H1 (cell line): Measurements from ENCODE around the gene CREB3. TPM values are rescaled to one million over a fixed set of nuclear protein-coding genes. Genes with fewer than 3 reads are reported as not detected.

ENCODE experiments used
- CTCF ChIA-PET: fragments of 300-600 bp; sonication (Branson Sonifier 250); formaldehyde crosslinking; loops from one replicate; lab custom pipeline; 2021; ENCODE audit not compliant: partially characterized antibody; lab: Charles Lee
- POLR2A ChIA-PET: fragments of 300-600 bp; sonication (Branson Sonifier 250); formaldehyde crosslinking; loops from one replicate; lab custom pipeline; 2021; ENCODE audit warnings: inconsistent platforms; ENCODE audit not compliant: partially characterized antibody; lab: Charles Lee
- DNase-seq, 2 experiments: peaks; one replicate each; pipeline versions ENCODE4 v3.0.0 to v3.0.0-alpha.2; 2010 to 2022; ENCODE audit warnings: low spot score in 2 of 2, low read depth in 1 of 2, mixed read lengths in 1 of 2
- FAIRE-seq: peaks from 2 replicates; lab custom pipeline; 2011; peaks lifted over from hg19 to GRCh38; lab: Jason Lieb, UNC
- H2AFZ ChIP-seq: 2 replicates; pipeline ENCODE4 v1.8.1; 2012; ENCODE audit warnings: low read length, inconsistent platforms
- H2AK5ac ChIP-seq: 2 replicates; pipeline ENCODE4 v1.6.1; 2013; ENCODE audit warnings: low read depth, low read length
- H2BK120ac ChIP-seq: replicated peaks from 2 replicates; pipeline ENCODE3; 2013; ENCODE audit warnings: low read depth, low read length, inconsistent platforms
- H2BK12ac ChIP-seq: 2 replicates; pipeline ENCODE4 v1.6.1; 2013; ENCODE audit warnings: low read depth, low read length
- H2BK15ac ChIP-seq: 2 replicates; pipeline ENCODE4 v1.6.1; 2013; ENCODE audit warnings: low read length
- H2BK20ac ChIP-seq: 2 replicates; pipeline ENCODE4 v1.6.1; 2013; ENCODE audit warnings: low read length
- H2BK5ac ChIP-seq: 2 replicates; pipeline ENCODE4 v1.6.1; 2013; ENCODE audit warnings: low read depth, low read length
- H3K14ac ChIP-seq: 2 replicates; pipeline ENCODE4 v1.6.1; 2013; ENCODE audit warnings: inconsistent platforms; ENCODE audit not compliant: insufficient read length
- H3K18ac ChIP-seq: 2 replicates; pipeline ENCODE4 v1.6.1; 2013; ENCODE audit warnings: low read length; ENCODE audit errors: extremely low read depth
- H3K23ac ChIP-seq: 2 replicates; pipeline ENCODE4 v1.6.1; 2013; ENCODE audit warnings: inconsistent platforms; ENCODE audit not compliant: insufficient read length
- H3K23me2 ChIP-seq: 2 replicates; pipeline ENCODE4 v1.6.1; 2013; ENCODE audit warnings: low read depth, low read length
- H3K27ac ChIP-seq: 2 replicates; pipeline ENCODE4 v1.6.1; 2011; ENCODE audit warnings: low read depth, low read length, inconsistent platforms
- H3K27me3 ChIP-seq, 4 experiments: replicated peaks in 1 of 4; 1 replicate in 1 of 4; 2 replicates in 3 of 4; pipeline versions ENCODE4 v1.6.1 to v1.8.1; 2011 to 2013; ENCODE audit warnings: low read length in 3 of 4, mild to moderate bottlenecking in 3 of 4, inconsistent platforms in 2 of 4, mixed read lengths in 2 of 4, moderate library complexity in 1 of 4; ENCODE audit not compliant: control insufficient read depth in 3 of 4, insufficient read depth in 3 of 4; ENCODE audit errors: extremely low read depth in 1 of 4
- H3K36me3 ChIP-seq, 4 experiments: 2 replicates each; pipeline versions ENCODE4 v1.6.1 to v1.8.1; 2011 to 2013; ENCODE audit warnings: mild to moderate bottlenecking in 4 of 4, low read length in 3 of 4, moderate library complexity in 2 of 4, control low read depth in 1 of 4, inconsistent platforms in 1 of 4; ENCODE audit not compliant: insufficient read depth in 4 of 4, control insufficient read depth in 2 of 4
- H3K4ac ChIP-seq: replicated peaks from 2 replicates; pipeline ENCODE3; 2013; ENCODE audit warnings: low read length, low read depth, mixed read lengths, inconsistent platforms; ENCODE audit not compliant: insufficient read length
- H3K4me1 ChIP-seq, 4 experiments: replicated peaks in 1 of 4; 1 replicate in 1 of 4; 2 replicates in 3 of 4; pipeline versions ENCODE4 v1.6.1 to v1.8.1; 2011 to 2013; ENCODE audit warnings: low read length in 3 of 4, inconsistent platforms in 2 of 4, mixed read lengths in 1 of 4; ENCODE audit not compliant: insufficient read depth in 4 of 4, control insufficient read depth in 3 of 4
- H3K4me2 ChIP-seq, 2 experiments: 2 replicates each; pipeline versions ENCODE4 v1.6.1 to v1.8.1; 2011 to 2013; ENCODE audit warnings: low read depth in 2 of 2, low read length in 2 of 2, control low read depth in 1 of 2, inconsistent platforms in 1 of 2, mild to moderate bottlenecking in 1 of 2; ENCODE audit not compliant: insufficient read depth in 1 of 2
- H3K4me3 ChIP-seq, 4 experiments: fragments of 200-600, 300-600 bp in 1 of 4; sonication (generic), shearing (Covaris generic), sonication (Bioruptor Twin) in 1 of 4; 2 replicates each; pipeline versions ENCODE4 v1.5.1 to v1.8.1; 2011 to 2016; ENCODE audit warnings: low read length in 4 of 4, low read depth in 3 of 4, control low read depth in 2 of 4, inconsistent platforms in 2 of 4, mild to moderate bottlenecking in 2 of 4, mixed read lengths in 1 of 4, moderate library complexity in 1 of 4; ENCODE audit not compliant: insufficient read depth in 2 of 4; ENCODE audit errors: extremely low read depth in 1 of 4
- H3K56ac ChIP-seq: replicated peaks from 2 replicates; pipeline ENCODE3; 2013; ENCODE audit warnings: low read depth, mild to moderate bottlenecking, mixed read lengths, low read length, inconsistent platforms; ENCODE audit not compliant: insufficient read length
- H3K79me1 ChIP-seq: 2 replicates; pipeline ENCODE4 v1.6.1; 2013; ENCODE audit warnings: low read depth, low read length, control low read depth
- H3K79me2 ChIP-seq, 2 experiments: 2 replicates each; pipeline versions ENCODE4 v1.6.1 to v1.8.1; 2012 to 2013; ENCODE audit warnings: low read length in 2 of 2, mild to moderate bottlenecking in 2 of 2, inconsistent platforms in 1 of 2; ENCODE audit not compliant: insufficient read depth in 2 of 2, control insufficient read depth in 1 of 2
- H3K9ac ChIP-seq, 4 experiments: replicated peaks in 1 of 4; 1 replicate in 1 of 4; 2 replicates in 3 of 4; pipeline versions ENCODE4 v1.6.1 to v1.8.1; 2011 to 2013; ENCODE audit warnings: low read depth in 3 of 4, low read length in 3 of 4, control low read depth in 2 of 4, mild to moderate bottlenecking in 2 of 4, moderate library complexity in 2 of 4, inconsistent platforms in 1 of 4; ENCODE audit errors: extremely low read depth in 1 of 4
- H3K9me3 ChIP-seq, 2 experiments: 2 replicates each; pipeline versions ENCODE4 v1.6.1 to v1.8.1; 2012 to 2013; ENCODE audit warnings: mild to moderate bottlenecking in 2 of 2, moderate library complexity in 2 of 2, control low read depth in 1 of 2, inconsistent platforms in 1 of 2, low read depth in 1 of 2, low read length in 1 of 2, mixed read lengths in 1 of 2; ENCODE audit not compliant: insufficient read depth in 2 of 2
- H4K20me1 ChIP-seq, 2 experiments: replicated peaks in 1 of 2; 2 replicates each; pipeline versions ENCODE3 to v1.8.1; 2011 to 2013; ENCODE audit warnings: inconsistent platforms in 2 of 2, low read length in 2 of 2, mild to moderate bottlenecking in 1 of 2; ENCODE audit not compliant: insufficient read depth in 2 of 2, control insufficient read depth in 1 of 2
- H4K5ac ChIP-seq: 2 replicates; pipeline ENCODE4 v1.6.1; 2013; ENCODE audit warnings: low read length, low read depth, mixed read lengths, inconsistent platforms; ENCODE audit not compliant: insufficient read length
- H4K8ac ChIP-seq: 2 replicates; pipeline ENCODE4 v1.8.0; 2013; ENCODE audit warnings: mild to moderate bottlenecking, moderate library complexity, low read length, inconsistent platforms; ENCODE audit not compliant: insufficient read depth; ENCODE audit errors: extremely low read depth
- H4K91ac ChIP-seq: replicated peaks from 2 replicates; pipeline ENCODE3; 2013; ENCODE audit warnings: low read length, mixed read lengths, inconsistent platforms; ENCODE audit not compliant: insufficient read length
- BCL11A ChIP-seq, 2 experiments: IDR thresholded peaks; one replicate each; pipeline ENCODE4 v1.6.1; 2011; ENCODE audit warnings: low read depth in 2 of 2, low read length in 2 of 2, mild to moderate bottlenecking in 2 of 2
- CHD1 ChIP-seq: IDR thresholded peaks from 2 replicates; pipeline ENCODE4 v1.6.1; 2012; ENCODE audit warnings: low read depth, low read length, improper control_type of control experiment
- CHD2 ChIP-seq: IDR thresholded peaks from 2 replicates; pipeline ENCODE4 v1.6.1; 2012; ENCODE audit warnings: low read length, improper control_type of control experiment
- EP300 ChIP-seq, 2 experiments: IDR thresholded peaks; 1 replicate in 1 of 2; 2 replicates in 1 of 2; pipeline ENCODE4 v1.6.1; 2011 to 2012; ENCODE audit warnings: low read depth in 2 of 2, low read length in 2 of 2, mild to moderate bottlenecking in 2 of 2, borderline replicate concordance in 1 of 2, inconsistent platforms in 1 of 2, moderate library complexity in 1 of 2
- FOSL1 ChIP-seq: IDR thresholded peaks from 2 replicates; pipeline ENCODE4 v1.6.1; 2011; ENCODE audit warnings: mild to moderate bottlenecking, low read depth, low read length, moderate library complexity; ENCODE audit not compliant: insufficient read depth
- JUN ChIP-seq: IDR thresholded peaks from 2 replicates; pipeline ENCODE4 v1.6.1; 2011; ENCODE audit warnings: low read depth, mild to moderate bottlenecking, improper control_type of control experiment, low read length
- NRF1 ChIP-seq: IDR thresholded peaks from 2 replicates; pipeline ENCODE4 v1.6.1; 2011; ENCODE audit warnings: mild to moderate bottlenecking, low read depth, low read length, improper control_type of control experiment
- PHF8 ChIP-seq: fragments of 200-600 bp; sonication (generic); conservative IDR thresholded peaks from 2 replicates; pipeline ENCODE4 v1.7.1; 2012; ENCODE audit warnings: low read depth, mild to moderate bottlenecking, inconsistent platforms, low read length, moderate library complexity
- POLR2AphosphoS5 ChIP-seq: IDR thresholded peaks from 2 replicates; pipeline ENCODE4 v1.6.1; 2011; ENCODE audit warnings: low read depth, low read length
- YY1 ChIP-seq: IDR thresholded peaks from 2 replicates; pipeline ENCODE4 v1.6.1; 2011; ENCODE audit warnings: low read depth, mild to moderate bottlenecking, low read length
- WGBS, 2 experiments: shearing (Covaris generic) in 1 of 2; methylation state at CpG; one replicate each; pipeline versions ENCODE4 v1.1.6 to v1.1.7; 2013 to 2015; ENCODE audit warnings: low lambda C conversion rate in 2 of 2, mixed read lengths in 2 of 2, inconsistent platforms in 1 of 2, low coverage in 1 of 2, missing lambda C conversion rate in 1 of 2; ENCODE audit not compliant: insufficient replicate concordance in 2 of 2, insufficient coverage in 1 of 2, insufficient read length in 1 of 2; ENCODE audit errors: extremely low coverage in 1 of 2, missing lambda C conversion rate in 1 of 2; 5-methylcytosine and 5-hydroxymethylcytosine counted together
- polyA plus RNA-seq, 7 experiments: library from polyadenylated mRNA; depleted of rRNA in 3 of 7; stranded (reverse) in 5 of 7; unstranded in 2 of 7; fragments of >200 nt in 5 of 7; fragments of 200-250 nt in 2 of 7; gene quantifications; 1 replicate in 5 of 7; 2 replicates in 1 of 7; 4 replicates in 1 of 7; pipeline versions ENCODE4 v1.2.1 to v1.2.3, GENCODE V29; 2011 to 2013; ENCODE audit warnings: missing spikeins in 2 of 7, mixed read lengths in 2 of 7
- total RNA-seq: library from RNA; stranded (reverse); fragmentation: NEBNext Ultra II Directional; extraction: Animal tissue kit (Norgen Biotek cat#: 25700); gene quantifications from 2 replicates; pipeline ENCODE4 v1.2.1, GENCODE V29; 2021
- TF ChIP-seq, protein P1 (sequence below), 3 experiments: IDR thresholded peaks; 1 replicate in 2 of 3; 2 replicates in 1 of 3; pipeline versions ENCODE4 v1.5.1 to v1.6.1; 2011; ENCODE audit warnings: low read length in 3 of 3, mild to moderate bottlenecking in 3 of 3, inconsistent platforms in 2 of 3, low read depth in 1 of 3, moderate library complexity in 1 of 3; ENCODE audit not compliant: insufficient read depth in 1 of 3; ENCODE audit errors: control extremely low read depth in 1 of 3

CREB3 gene
- total and polyA plus RNA-seq, 2 of the 8 experiments (the other 6 are each of a cell fraction or from before 2014, with no cell fraction given): 24.4 to 25.7 TPM

DNA sequence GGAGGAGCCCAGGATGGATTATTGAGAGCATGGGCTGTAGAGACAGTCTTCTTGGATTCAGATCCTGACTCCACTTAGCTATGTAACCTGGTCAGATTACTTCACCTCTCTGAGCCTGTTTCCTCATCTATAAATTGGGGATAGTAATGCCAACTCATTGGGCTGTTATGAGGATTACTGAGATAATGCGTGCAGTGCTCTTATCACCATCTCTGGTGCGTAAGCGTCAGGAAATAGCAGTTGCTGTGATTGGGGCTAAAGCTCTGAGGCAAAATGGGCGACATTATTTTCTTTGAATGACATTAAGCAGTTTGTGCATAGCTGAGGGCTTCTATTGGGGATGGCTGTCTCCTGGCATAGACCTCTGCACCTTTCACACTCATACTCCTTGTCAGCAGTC, 22.6 kb downstream of the CREB3 start:
- Histone ChIP-seq H3K4me2 (no peak overlapping the region), H2BK120ac (no peak overlapping the region), H2BK5ac (no peak overlapping the region), H3K27me3 (no peaks in the 10 kb centered on the region), H3K23ac (no peak overlapping the region), H3K18ac (no peak overlapping the region), H2BK12ac (no peak overlapping the region), H2AK5ac (no peak overlapping the region), H2AFZ (no peak overlapping the region), H3K36me3 (peaks cover 3 to 22% (median 15%) of the 10 kb centered on the region in 4 experiments; a peak in 6 of 8 replicates), H2BK20ac (no peak overlapping the region), H3K9ac (no peak overlapping the region), H4K8ac (no peak overlapping the region), H3K4me1 (peaks cover 0 to 7% (median under 1%) of the 10 kb centered on the region in 4 experiments; a peak in 3 of 7 replicates), H3K27ac (no peak overlapping the region), H3K4me3 (no peak overlapping the region), H3K56ac (no peak overlapping the region), H3K79me2 (peaks cover 0 to 17% of the 10 kb centered on the region in 2 experiments; a peak in 2 of 4 replicates), H4K20me1 (no peaks in the 10 kb centered on the region), H2BK15ac (no peak overlapping the region), H3K4ac (no peak overlapping the region), H4K5ac (no peak overlapping the region), H4K91ac (no peak overlapping the region), H3K23me2 (no peaks in the 10 kb centered on the region; the same call in 1 of the 2 replicates), H3K14ac (no peak overlapping the region), H3K9me3 (no peaks in the 10 kb centered on the region), H3K79me1 (peaks cover 4% of the 10 kb centered on the region; the same call in 1 of the 2 replicates)
- 94% methylated on average over 4 of the region's 4 CpGs; no CpG with 5 or more reads in 1 of the 2 experiments for WGBS, 2 experiments
- DNase-seq: no peak
- FAIRE-seq: no peak
- ChIA-PET POLR2A (interaction anchor here (0.7 to 1.8 kb wide), 5 partner anchors 8 to 60 kb away, joined by 3 to 5 read pairs (median 4); partner anchors contain the start of gene CREB3), CTCF (interaction anchor here (0.5 to 2.8 kb wide), 10 partner anchors 11 to 97 kb away, joined by 3 to 18 read pairs (median 5); partner anchors contain the start of genes CCDC107, CREB3, HINT2 and RMRP)
- no peak for TF ChIP-seq BCL11A (IDR thresholded peaks at IDR 0.05; ENCODE audit: low read depth in 2 of 2, low read length in 2 of 2)
- no peak for TF ChIP-seq CHD1
- no peak for TF ChIP-seq PHF8
- no peak for TF ChIP-seq JUN
- TF ChIP-seq, protein P1, sequence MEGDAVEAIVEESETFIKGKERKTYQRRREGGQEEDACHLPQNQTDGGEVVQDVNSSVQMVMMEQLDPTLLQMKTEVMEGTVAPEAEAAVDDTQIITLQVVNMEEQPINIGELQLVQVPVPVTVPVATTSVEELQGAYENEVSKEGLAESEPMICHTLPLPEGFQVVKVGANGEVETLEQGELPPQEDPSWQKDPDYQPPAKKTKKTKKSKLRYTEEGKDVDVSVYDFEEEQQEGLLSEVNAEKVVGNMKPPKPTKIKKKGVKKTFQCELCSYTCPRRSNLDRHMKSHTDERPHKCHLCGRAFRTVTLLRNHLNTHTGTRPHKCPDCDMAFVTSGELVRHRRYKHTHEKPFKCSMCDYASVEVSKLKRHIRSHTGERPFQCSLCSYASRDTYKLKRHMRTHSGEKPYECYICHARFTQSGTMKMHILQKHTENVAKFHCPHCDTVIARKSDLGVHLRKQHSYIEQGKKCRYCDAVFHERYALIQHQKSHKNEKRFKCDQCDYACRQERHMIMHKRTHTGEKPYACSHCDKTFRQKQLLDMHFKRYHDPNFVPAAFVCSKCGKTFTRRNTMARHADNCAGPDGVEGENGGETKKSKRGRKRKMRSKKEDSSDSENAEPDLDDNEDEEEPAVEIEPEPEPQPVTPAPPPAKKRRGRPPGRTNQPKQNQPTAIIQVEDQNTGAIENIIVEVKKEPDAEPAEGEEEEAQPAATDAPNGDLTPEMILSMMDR (IDR thresholded peaks at IDR 0.05; ENCODE audit: control extremely low read depth in 1 of 3, insufficient read depth in 1 of 3, low read depth in 1 of 3, low read length in 3 of 3): no peak
- no peak for TF ChIP-seq FOSL1
- TF ChIP-seq NRF1: no peak
- TF ChIP-seq EP300 (IDR thresholded peaks at IDR 0.05; ENCODE audit: borderline replicate concordance in 1 of 2, low read depth in 2 of 2, low read length in 2 of 2): no peak
- no peak for TF ChIP-seq CHD2
- TF ChIP-seq YY1: no peak
- no peak for TF ChIP-seq POLR2AphosphoS5
